K562 (cell line): ENCODE data around the gene CRYAA. TPM values are rescaled to one million over a fixed set of nuclear protein-coding genes. Genes with fewer than 3 reads are reported as not detected.

Experiments used
- ATAC-seq: fragments of 200-7000 bp; cut with Tn5 transposase; 3 replicates; pipeline ENCODE4 v1.9.1; 2020; ENCODE audit warnings: moderate library complexity
- BruUV-seq: library from RNA; stranded (reverse); fragments of 400-500 nt; replicated peaks from 2 replicates; lab custom pipeline; 2021; lab: Mats Ljungman, UMichigan
- CTCF ChIA-PET: fragments of 300-600 bp; formaldehyde crosslinking; extraction: SDS; loops from one replicate; lab custom pipeline; 2021; ENCODE audit warnings: low intra/inter-chr PET ratio; lab: Yijun Ruan, JAX
- POLR2A ChIA-PET: fragments of 300-600, 350-650 bp; sonication (Branson Sonifier 250); formaldehyde crosslinking; extraction: SDS; loops from one replicate; lab custom pipeline; 2021; ENCODE audit warnings: antibody characterized with exemption, inconsistent platforms; lab: Yijun Ruan, JAX
- DNase-seq, 4 experiments: peaks; one replicate each; pipeline versions ENCODE4 v3.0.0 to v3.0.0-alpha.2; 2011 to 2018; ENCODE audit warnings: low spot score in 3 of 4, mixed read lengths in 3 of 4; ENCODE audit errors: extremely low read depth in 1 of 4
- FAIRE-seq: peaks from 2 replicates; lab custom pipeline; 2011; peaks lifted over from hg19 to GRCh38; lab: Jason Lieb, UNC
- H2AFZ ChIP-seq: 2 replicates; pipeline ENCODE4 v1.6.0; 2011; ENCODE audit warnings: low read depth, low read length, control low read depth, inconsistent platforms
- H3K27ac ChIP-seq: fragments of 200-600 bp; 3 replicates; pipeline ENCODE4 v1.8.0; 2011; ENCODE audit warnings: low read depth, mild to moderate bottlenecking, control low read depth, inconsistent platforms, low read length, moderate library complexity, mixed read lengths; ENCODE audit errors: extremely low read depth
- H3K27me3 ChIP-seq, 2 experiments: fragments of 300-600 bp in 1 of 2; 2 replicates in 1 of 2; 3 replicates in 1 of 2; pipeline versions ENCODE4 v1.6.0 to v1.8.0; 2011; ENCODE audit warnings: inconsistent platforms in 2 of 2, low read length in 2 of 2, mild to moderate bottlenecking in 1 of 2, mixed read lengths in 1 of 2, moderate library complexity in 1 of 2; ENCODE audit not compliant: control insufficient read depth in 2 of 2, insufficient read depth in 2 of 2
- H3K36me3 ChIP-seq: fragments of 300-600 bp; 3 replicates; pipeline ENCODE4 v1.8.0; 2011; ENCODE audit warnings: mild to moderate bottlenecking, low read length, inconsistent platforms; ENCODE audit not compliant: control insufficient read depth, insufficient read depth
- H3K4me1 ChIP-seq, 2 experiments: fragments of 200-600 bp in 1 of 2; replicated peaks in 1 of 2; 2 replicates in 1 of 2; 3 replicates in 1 of 2; pipeline versions ENCODE4 v1.5.1 to v1.8.0; 2011; ENCODE audit warnings: inconsistent platforms in 2 of 2, low read length in 2 of 2, mild to moderate bottlenecking in 1 of 2, mixed read lengths in 1 of 2, moderate library complexity in 1 of 2; ENCODE audit not compliant: control insufficient read depth in 2 of 2, insufficient read depth in 2 of 2
- H3K4me2 ChIP-seq: 2 replicates; pipeline ENCODE4 v1.6.1; 2011; ENCODE audit warnings: low read length, control low read depth, inconsistent platforms, mixed read lengths; ENCODE audit not compliant: insufficient read depth
- H3K4me3 ChIP-seq: fragments of 200-600 bp; sonication (generic), shearing (Covaris generic); 2 replicates; pipeline ENCODE4 v1.5.1; 2016; ENCODE audit warnings: control low read depth, inconsistent platforms
- H3K79me2 ChIP-seq: fragments of 200-600 bp; 3 replicates; pipeline ENCODE4 v1.8.0; 2011; ENCODE audit warnings: low read length, inconsistent platforms; ENCODE audit not compliant: control insufficient read depth, insufficient read depth
- H3K9ac ChIP-seq, 2 experiments: 2 replicates each; pipeline versions ENCODE4 v1.6.0 to v1.6.1; 2011; ENCODE audit warnings: low read depth in 2 of 2, low read length in 2 of 2, control low read depth in 1 of 2, inconsistent platforms in 1 of 2, mild to moderate bottlenecking in 1 of 2, mixed read lengths in 1 of 2; ENCODE audit not compliant: insufficient read depth in 1 of 2
- H3K9me1 ChIP-seq: one replicate; pipeline ENCODE4 v1.6.0; 2011; ENCODE audit warnings: inconsistent platforms, mild to moderate bottlenecking, low read length, moderate library complexity; ENCODE audit not compliant: control insufficient read depth, insufficient read depth
- H3K9me3 ChIP-seq: replicated peaks from 2 replicates; pipeline ENCODE4 v1.5.1; 2011; ENCODE audit warnings: low read depth, low read length, inconsistent platforms; ENCODE audit not compliant: control insufficient read depth, insufficient read depth
- H4K20me1 ChIP-seq: replicated peaks from 2 replicates; pipeline ENCODE4 v1.6.1; 2011; ENCODE audit warnings: low read length, inconsistent platforms, mixed read lengths; ENCODE audit not compliant: control insufficient read depth, insufficient read depth
- RBM34 ChIP-seq: fragments of 200-400 bp; formaldehyde crosslinking; IDR thresholded peaks from 2 replicates; pipeline ENCODE4 v1.6.1; 2018; ENCODE audit warnings: low read length, borderline replicate concordance; ENCODE audit not compliant: insufficient read depth
- ZFX ChIP-seq: sonication (generic); formaldehyde crosslinking; IDR thresholded peaks from 2 replicates; pipeline ENCODE4 v1.8.0; 2022; ENCODE audit warnings: mild to moderate bottlenecking, missing genetic modification reagents, moderate library complexity
- ZNF561 ChIP-seq: fragments of 450-650 bp; formaldehyde crosslinking; conservative IDR thresholded peaks from 2 replicates; pipeline ENCODE4 v1.4.0; 2020; ENCODE audit warnings: mild to moderate bottlenecking, moderate library complexity
- ZNF707 ChIP-seq: fragments of 250-450 bp; sonication (Bioruptor Pico); conservative IDR thresholded peaks from 2 replicates; pipeline ENCODE4 v1.8.0; 2022; ENCODE audit warnings: inconsistent platforms, mild to moderate bottlenecking, moderate library complexity
- ZZZ3 ChIP-seq: fragments of 450-650 bp; IDR thresholded peaks from 2 replicates; pipeline ENCODE4 v1.6.1; 2016; ENCODE audit warnings: antibody characterized with exemption, mild to moderate bottlenecking, moderate library complexity
- WGBS: fragments of 100-300 bp; shearing (Covaris generic); methylation state at CpG from one replicate; pipeline ENCODE4 v1.1.6; 2016; ENCODE audit warnings: low coverage, mixed read lengths; ENCODE audit not compliant: insufficient coverage; ENCODE audit errors: missing lambda C conversion rate; 5-methylcytosine and 5-hydroxymethylcytosine counted together
- in situ Hi-C: fragments of 300-500 bp; cut with MboI; formaldehyde crosslinking; loops from 4 replicates; pipeline ENCODE4 v1.15.0; 2018; ENCODE audit warnings: inconsistent platforms, mixed read lengths
- intact Hi-C: fragments of 100-400 bp; cut with micrococcal nuclease; formaldehyde crosslinking; loops from 2 replicates; pipeline ENCODE4 v1.14.2; 2022
- polyA plus RNA-seq, 8 experiments: library from polyadenylated mRNA; depleted of rRNA in 4 of 8; stranded (reverse) in 5 of 8; unstranded in 3 of 8; fragments of >200 nt; fragmentation: Nextera tagmentation in 2 of 8; fragmentation: Illumina TruSeq in 1 of 8; extraction: Ambion mirVana in 2 of 8; extraction: Trizol in 1 of 8; gene quantifications; 2 replicates each; pipeline versions ENCODE4 v1.2.1 to v1.2.3, GENCODE V29; 2011 to 2014; ENCODE audit warnings: inconsistent platforms in 1 of 8, missing spikeins in 1 of 8
- total RNA-seq, 7 experiments: library from RNA; depleted of rRNA in 6 of 7; stranded (reverse); fragments of >200 nt in 6 of 7; fragmentation: Illumina TruSeq in 2 of 7; extraction: Trizol in 2 of 7; gene quantifications; 2 replicates each; pipeline versions ENCODE4 v1.2.1 to v1.2.3, GENCODE V29; 2011 to 2021; ENCODE audit warnings: low replicate concordance in 1 of 7

The CRYAA gene
- total and polyA plus RNA-seq, 9 of the 15 experiments (the other 6 are each of a cell fraction or from before 2014, with no cell fraction given) = not detected

GRCh38 chr21:43210454-43211071 lies 41.8 kb downstream of the CRYAA start:
- in situ Hi-C loops (loop anchor here (25.0 kb wide), 1 partner anchor 277 kb away; no protein-coding TSS in a partner anchor), intact Hi-C loops (no loop called here)
- FAIRE-seq (no peak), ATAC-seq (no peak), DNase-seq (no peak)
- Histone ChIP-seq H3K4me2 (no peak overlapping the region), H4K20me1 (no peaks in the 10 kb centered on the region), H3K9ac (no peak overlapping the region), H3K27ac (no peak overlapping the region), H3K4me3 (no peak overlapping the region), H3K79me2 (no peaks in the 10 kb centered on the region), H3K27me3 (peaks cover 10 to 43% of the 10 kb centered on the region in 2 experiments; a peak in 4 of 5 replicates), H3K4me1 (no peaks in the 10 kb centered on the region), H3K9me3 (0 out of 2 replicates have a peak, but pooled peaks cover 1% of the 10 kb centered on the region), H2AFZ (no peak overlapping the region), H3K9me1 (no peaks in the 10 kb centered on the region), H3K36me3 (no peaks in the 10 kb centered on the region)
- POLR2A ChIA-PET = no interaction called here
- under 1% methylated on average over 7 of the region's 7 CpGs for WGBS
- CTCF ChIA-PET = no interaction called here
- TF ChIP-seq ZFX (CRISPR knock-in tag) (no peak), RBM34 (no peak), ZNF707 (CRISPR knock-in tag) (no peak), ZZZ3 (no peak), ZNF561 (CRISPR knock-in tag) (no peak)
- BruUV-seq = no TSS peak
